NK-92 (cell line): ENCODE results near the gene CSAG2.
"Not testable (repeated sequence)": the region's sequence is repeated elsewhere in the genome, so short reads cannot be mapped to it uniquely, and the experiment has no call there.

ENCODE experiments used
- DNase-seq: peaks from one replicate; lab custom pipeline; 2025; ENCODE audit not compliant: unreplicated experiment; lab: John Stamatoyannopoulos, UW

Gene CSAG2, protein sequence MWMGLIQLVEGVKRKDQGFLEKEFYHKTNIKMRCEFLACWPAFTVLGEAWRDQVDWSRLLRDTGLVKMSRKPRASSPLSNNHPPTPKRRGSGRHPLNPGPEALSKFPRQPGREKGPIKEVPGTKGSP

DNA sequence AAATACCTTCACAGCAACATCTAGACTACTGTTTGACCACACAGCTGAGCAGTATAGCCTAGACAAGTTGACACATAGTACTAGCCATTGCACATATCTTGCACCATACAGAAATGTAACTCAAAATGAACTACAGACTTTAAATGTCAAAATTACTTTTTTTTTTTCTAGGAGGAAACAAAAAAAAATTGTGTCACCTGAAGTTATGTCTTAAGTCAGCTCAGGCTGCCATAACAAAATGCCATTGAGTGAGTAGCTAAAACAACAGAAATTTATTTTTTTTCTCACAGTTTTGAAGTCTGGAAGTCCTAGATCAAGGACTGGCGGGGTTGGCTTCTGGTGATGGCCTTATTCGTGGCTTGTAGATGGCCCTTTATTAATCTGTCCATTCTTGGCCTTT, at the start of gene CSAG2:
TSS of gene CSAG2 (minus strand) at position 101 of the 400 bp plus-strand sequence. CDS start 161 bp downstream, outside the sequence.
- not testable (repeated sequence) for DNase-seq

DNA sequence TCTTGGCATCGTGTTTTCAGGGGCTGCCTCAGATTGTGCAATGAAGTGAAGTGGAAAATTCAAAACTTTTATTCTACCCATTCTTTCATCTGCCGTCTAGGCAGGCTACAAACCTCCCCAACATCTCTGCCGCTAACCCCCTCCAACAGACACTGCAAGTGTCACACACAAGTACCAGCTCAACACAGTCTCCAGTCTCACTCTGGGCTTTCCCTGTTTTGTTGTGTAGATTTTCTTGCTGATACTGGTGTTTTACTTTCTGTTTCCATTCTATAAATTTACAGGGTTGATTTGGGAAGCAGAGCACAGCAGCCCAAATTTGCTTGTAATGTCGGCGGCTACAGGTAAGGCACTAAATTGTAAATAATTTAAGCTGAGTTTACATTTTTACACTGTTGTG, 45.8 kb upstream of the CSAG2 start:
- DNase-seq: not testable (repeated sequence)

DNA sequence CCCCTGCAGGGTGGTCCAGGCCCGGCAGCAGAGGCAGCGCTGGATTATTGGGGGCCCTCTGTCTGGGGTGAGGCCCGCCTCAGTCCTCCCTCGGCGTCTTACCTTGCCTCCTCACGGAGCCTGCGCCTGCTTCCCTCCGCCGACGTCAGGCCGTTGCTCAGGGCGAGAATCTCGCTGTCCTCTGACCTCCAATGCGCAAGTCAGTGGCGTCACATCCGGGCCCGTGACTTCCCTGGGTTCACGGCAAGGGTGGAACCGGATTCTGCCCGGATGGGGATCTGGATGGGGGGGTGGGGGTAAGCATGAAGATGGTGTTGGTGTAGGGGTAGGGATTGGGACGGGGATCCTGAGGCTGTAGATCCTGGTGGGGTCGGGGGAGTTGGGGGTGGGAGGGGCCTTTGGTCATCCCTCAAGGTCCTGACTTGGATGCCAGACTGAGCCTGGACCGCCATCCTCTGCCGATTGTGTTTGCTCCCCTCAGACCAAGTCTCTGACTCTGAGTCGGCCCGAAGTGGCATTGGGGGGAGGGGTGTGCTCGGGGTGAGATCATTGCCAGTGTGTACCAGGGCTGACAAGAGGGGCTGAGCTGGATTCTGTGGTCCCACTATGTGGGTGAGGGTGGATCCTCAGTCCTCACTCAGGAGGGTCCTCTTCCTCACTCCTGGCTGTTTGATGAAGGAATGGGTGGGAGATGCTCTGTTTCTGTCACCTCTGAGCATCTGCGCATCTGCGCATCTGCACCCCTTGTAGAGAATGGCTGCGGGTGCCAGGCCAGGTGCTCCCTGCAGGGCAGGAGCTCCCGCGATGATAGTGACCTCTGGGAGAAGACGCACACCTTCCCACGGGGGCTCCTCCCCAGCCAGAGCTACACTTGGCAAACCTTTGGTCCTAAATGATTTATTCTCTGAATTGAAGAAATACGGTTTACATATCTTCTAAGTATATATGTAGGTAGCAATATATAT, 44.9 kb upstream of the CSAG2 start, which contains the start of gene MAGEA2:
TSS of gene MAGEA2 (minus strand) at position 157 of the 965 bp plus-strand sequence. CDS start 2,479 bp downstream, outside the sequence.
- not testable (repeated sequence) for DNase-seq

DNA sequence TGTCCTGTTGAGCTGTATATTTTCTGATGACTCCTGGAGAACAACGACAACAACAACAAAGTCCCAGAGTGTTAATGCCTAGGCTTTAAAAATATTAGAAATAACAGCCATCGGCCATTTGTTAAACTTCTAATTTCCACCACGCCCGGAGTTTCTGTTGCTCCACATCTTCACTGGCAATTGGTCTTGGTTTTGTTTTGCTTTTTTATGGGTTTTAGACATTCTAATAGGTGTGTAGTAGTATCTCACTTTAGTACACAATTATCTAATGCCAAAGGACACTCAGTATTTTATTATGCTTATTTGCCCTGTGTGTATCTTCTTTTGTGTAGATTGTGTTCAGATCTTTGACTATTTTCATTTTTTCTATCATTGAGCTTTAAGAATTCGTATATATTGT, 29.5 kb upstream of the CSAG2 start:
- no peak for DNase-seq

DNA sequence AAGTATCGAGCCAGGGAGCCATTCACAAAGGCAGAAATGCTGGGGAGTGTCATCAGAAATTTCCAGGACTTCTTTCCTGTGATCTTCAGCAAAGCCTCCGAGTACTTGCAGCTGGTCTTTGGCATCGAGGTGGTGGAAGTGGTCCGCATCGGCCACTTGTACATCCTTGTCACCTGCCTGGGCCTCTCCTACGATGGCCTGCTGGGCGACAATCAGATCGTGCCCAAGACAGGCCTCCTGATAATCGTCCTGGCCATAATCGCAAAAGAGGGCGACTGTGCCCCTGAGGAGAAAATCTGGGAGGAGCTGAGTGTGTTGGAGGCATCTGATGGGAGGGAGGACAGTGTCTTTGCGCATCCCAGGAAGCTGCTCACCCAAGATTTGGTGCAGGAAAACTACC, 27.5 kb upstream of the CSAG2 start:
- not testable (repeated sequence) for DNase-seq

DNA sequence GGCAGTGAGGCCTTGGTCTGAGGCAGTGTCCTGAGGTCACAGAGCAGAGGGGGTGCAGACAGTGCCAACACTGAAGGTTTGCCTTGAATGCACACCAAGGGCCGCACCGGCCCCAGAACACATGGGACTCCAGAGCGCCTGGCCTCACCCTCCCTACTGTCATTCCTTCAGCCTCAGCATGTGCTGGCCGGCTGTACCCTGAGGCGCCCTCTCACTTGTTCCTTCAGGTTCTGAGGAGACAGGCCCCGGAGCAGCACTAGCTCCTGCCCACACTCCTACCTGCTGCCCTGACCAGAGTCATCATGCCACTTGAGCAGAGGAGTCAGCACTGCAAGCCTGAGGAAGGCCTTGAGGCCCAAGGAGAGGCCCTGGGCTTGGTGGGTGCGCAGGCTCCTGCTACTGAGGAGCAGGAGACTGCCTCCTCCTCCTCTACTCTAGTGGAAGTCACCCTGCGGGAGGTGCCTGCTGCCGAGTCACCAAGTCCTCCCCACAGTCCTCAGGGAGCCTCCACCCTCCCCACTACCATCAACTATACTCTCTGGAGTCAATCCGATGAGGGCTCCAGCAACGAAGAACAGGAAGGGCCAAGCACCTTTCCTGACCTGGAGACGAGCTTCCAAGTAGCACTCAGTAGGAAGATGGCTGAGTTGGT, 26.9 kb upstream of the CSAG2 start:
- DNase-seq: no peak

DNA sequence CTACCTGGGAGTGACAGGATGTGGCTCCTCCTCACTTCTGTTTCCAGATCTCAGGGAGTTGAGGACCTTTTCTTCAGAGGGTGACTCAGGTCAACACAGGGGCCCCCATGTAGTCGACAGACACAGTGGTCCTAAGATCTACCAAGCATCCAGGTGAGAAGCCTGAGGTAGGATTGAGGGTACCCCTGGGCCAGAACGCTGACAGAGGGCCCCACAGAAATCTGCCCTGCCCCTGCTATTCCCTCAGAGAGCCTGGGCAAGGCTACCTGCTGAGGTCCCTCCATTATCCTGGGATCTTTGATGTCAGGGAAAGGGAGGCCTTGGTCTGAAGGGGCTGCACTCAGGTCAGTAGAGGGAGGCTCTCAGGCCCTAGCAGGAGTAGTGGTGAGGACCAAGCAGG, 26.0 kb upstream of the CSAG2 start:
- DNase-seq: no peak

DNA sequence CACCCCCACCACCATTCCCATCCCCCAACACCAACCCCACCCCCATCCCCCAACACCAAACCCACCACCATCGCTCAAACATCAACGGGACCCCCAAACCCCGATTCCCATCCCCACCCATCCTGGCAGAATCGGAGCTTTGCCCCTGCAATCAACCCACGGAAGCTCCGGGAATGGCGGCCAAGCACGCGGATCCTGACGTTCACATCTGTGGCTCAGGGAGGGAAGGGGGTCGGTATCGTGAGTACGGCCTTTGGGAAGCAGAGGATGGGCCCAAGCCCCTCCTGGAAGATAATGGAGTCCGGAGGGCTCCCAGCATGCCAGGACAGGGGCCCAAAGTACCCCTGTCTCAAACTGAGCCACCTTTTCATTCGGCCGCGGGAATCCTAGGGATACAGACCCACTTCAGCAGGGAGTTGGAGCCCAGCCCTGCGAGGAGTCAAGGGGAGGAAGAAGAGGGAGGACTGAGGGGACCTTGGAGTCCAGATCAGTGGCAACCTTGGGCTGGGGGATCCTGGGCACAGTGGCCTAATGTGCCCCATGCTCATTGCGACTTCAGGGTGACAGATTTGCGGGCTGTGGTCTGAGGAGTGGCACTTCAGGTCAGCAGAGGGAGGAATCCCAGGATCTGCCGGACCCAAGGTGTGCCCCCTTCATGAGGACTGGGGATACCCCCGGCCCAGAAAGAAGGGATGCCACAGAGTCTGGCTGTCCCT, 25.2 kb upstream of the CSAG2 start:
- DNase-seq: not testable (repeated sequence)

DNA sequence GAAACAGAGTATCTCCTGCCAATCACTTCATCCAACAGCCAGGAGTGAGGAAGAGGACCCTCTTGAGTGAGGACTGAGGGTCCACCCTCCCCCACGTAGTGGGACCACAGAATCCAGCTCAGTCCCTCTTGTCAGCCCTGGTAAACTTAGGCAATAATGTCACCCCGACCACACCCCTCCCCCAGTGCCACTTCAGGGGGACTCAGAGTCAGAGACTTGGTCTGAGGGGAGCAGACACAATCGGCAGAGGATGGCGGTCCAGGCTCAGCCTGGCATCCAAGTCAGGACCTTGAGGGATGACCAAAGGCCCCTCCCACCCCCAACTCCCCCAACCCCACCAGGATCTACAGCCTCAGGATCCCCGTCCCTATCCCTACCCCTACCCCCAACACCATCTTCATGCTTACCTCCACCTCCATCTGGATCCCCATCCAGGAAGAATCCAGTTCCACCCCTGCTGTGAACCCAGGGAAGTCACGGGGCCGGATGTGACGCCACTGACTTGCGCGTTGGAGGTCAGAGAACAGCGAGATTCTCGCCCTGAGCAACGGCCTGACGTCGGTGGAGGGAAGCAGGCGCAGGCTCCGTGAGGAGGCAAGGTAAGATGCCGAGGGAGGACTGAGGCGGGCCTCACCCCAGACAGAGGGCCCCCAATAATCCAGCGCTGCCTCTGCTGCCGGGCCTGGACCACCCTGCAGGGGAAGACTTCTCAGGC, 24.3 kb upstream of the CSAG2 start, which contains the start of the genes CSAG1 and MAGEA12:
TSS of gene CSAG1 (minus strand) at position 461 of the 715 bp plus-strand sequence. CDS start 1,261 bp downstream, outside the sequence.
TSS of gene MAGEA12 (plus strand) at position 497 of the 715 bp plus-strand sequence. CDS start 2,405 bp downstream, outside the sequence.
- DNase-seq: no peak

DNA sequence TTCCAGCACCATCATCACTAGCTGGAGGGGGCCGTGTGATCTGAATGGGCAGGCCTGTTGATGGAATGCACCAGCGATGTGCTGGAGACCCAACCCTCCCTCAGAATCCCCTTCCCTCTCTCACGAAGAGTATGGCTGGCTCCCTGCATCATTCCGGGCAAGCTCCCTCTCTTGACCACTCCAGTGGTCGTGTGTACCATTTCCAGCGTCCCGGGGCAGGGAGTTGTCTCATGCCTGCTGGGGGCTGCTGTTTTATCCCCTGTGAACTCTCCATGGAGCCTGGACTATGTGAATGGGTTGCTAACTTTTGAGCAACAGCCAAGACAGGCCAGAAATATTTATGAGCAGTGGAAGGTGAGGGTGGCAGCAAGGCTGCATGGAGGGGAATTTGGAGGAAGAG, 16.3 kb upstream of the CSAG2 start:
- DNase-seq: no peak

DNA sequence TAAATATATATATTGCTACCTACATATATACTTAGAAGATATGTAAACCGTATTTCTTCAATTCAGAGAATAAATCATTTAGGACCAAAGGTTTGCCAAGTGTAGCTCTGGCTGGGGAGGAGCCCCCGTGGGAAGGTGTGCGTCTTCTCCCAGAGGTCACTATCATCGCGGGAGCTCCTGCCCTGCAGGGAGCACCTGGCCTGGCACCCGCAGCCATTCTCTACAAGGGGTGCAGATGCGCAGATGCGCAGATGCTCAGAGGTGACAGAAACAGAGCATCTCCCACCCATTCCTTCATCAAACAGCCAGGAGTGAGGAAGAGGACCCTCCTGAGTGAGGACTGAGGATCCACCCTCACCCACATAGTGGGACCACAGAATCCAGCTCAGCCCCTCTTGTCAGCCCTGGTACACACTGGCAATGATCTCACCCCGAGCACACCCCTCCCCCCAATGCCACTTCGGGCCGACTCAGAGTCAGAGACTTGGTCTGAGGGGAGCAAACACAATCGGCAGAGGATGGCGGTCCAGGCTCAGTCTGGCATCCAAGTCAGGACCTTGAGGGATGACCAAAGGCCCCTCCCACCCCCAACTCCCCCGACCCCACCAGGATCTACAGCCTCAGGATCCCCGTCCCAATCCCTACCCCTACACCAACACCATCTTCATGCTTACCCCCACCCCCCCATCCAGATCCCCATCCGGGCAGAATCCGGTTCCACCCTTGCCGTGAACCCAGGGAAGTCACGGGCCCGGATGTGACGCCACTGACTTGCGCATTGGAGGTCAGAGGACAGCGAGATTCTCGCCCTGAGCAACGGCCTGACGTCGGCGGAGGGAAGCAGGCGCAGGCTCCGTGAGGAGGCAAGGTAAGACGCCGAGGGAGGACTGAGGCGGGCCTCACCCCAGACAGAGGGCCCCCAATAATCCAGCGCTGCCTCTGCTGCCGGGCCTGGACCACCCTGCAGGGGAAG, 5.0 kb upstream of the CSAG2 start, which contains the start of gene MAGEA2B:
TSS of gene MAGEA2B (plus strand) at position 814 of the 973 bp plus-strand sequence. CDS start 2,479 bp downstream, outside the sequence.
- DNase-seq: not testable (repeated sequence)

DNA sequence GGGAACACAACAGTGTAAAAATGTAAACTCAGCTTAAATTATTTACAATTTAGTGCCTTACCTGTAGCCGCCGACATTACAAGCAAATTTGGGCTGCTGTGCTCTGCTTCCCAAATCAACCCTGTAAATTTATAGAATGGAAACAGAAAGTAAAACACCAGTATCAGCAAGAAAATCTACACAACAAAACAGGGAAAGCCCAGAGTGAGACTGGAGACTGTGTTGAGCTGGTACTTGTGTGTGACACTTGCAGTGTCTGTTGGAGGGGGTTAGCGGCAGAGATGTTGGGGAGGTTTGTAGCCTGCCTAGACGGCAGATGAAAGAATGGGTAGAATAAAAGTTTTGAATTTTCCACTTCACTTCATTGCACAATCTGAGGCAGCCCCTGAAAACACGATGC, 4.1 kb upstream of the CSAG2 start:
- DNase-seq: not testable (repeated sequence)

DNA sequence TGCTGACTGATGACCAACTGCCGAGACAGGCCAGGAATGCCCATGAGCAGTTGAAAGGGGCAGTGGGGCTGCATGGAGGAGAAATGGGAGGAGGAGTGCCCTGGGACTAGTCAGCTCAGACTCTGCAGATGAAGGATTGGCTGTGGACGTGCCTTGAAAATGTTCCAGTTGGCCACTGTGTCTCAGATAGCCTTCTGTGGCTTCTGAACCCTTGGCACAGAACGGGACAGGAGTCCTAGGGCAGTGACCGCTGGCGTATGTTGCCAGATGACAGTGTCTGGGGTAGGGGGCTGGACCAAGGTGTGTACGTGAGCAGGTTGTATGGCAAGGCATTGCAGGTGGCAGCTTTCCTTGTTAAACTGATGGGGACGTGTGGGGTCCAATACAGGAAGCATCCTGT, 2.6 kb downstream of the CSAG2 start:
- not testable (repeated sequence) for DNase-seq

DNA sequence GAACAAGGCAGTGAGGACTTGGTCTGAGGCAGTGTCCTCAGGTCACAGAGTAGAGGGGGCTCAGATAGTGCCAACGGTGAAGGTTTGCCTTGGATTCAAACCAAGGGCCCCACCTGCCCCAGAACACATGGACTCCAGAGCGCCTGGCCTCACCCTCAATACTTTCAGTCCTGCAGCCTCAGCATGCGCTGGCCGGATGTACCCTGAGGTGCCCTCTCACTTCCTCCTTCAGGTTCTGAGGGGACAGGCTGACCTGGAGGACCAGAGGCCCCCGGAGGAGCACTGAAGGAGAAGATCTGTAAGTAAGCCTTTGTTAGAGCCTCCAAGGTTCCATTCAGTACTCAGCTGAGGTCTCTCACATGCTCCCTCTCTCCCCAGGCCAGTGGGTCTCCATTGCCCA, 8.7 kb downstream of the CSAG2 start:
- DNase-seq: not testable (repeated sequence)

DNA sequence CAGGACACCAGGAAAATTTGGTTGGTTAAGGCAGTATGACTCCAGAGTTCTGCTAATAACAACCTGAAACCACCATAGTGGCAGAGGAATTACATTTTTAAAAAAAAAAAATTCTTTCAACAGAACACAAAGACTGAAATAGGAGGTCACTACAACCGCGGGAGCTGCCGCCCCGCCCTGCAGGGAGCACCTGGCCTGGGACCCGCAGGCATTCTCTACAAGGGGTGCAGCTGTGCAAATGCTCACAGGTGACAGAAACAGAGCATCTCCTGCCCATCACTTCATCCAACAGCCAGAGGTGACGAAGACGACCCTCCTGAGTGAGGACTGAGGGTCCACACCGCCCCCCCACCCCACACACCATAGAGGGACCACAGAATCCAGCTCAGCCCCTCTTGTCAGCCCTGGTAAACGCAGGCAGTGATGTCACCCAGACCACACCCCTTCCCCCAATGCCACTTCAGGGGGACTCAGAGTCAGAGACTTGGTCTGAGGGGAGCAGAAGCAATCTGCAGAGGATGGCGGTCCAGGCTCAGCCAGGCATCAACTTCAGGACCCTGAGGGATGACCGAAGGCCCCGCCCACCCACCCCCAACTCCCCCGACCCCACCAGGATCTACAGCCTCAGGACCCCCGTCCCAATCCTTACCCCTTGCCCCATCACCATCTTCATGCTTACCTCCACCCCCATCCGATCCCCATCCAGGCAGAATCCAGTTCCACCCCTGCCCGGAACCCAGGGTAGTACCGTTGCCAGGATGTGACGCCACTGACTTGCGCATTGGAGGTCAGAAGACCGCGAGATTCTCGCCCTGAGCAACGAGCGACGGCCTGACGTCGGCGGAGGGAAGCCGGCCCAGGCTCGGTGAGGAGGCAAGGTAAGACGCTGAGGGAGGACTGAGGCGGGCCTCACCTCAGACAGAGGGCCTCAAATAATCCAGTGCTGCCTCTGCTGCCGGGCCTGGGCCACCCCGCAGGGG, 10.8 kb downstream of the CSAG2 start, which contains the start of gene MAGEA3:
TSS of gene MAGEA3 (plus strand) at position 843 of the 980 bp plus-strand sequence. CDS start 2,039 bp downstream, outside the sequence.
- DNase-seq: not testable (repeated sequence)

DNA sequence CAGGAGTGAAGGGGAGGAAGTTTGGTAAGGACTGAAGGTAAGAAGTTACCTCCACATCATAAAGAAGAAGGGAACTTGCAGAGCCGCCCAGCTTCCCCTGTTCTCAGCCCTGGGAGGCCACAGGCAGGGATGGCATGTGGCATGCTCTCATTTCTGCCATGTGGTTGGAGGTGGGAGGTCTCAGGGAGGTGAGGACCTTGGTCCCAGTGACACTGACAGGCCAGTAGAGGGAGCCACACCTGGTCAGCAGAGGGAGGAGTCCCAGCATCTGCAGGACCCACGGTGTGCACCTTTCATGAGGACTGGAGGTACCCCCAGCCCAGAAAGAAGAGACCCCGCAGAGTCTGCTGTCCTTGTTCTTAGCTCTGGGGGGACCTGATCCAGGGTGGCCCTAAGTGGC, 28.1 kb downstream of the CSAG2 start:
- DNase-seq: not testable (repeated sequence)

DNA sequence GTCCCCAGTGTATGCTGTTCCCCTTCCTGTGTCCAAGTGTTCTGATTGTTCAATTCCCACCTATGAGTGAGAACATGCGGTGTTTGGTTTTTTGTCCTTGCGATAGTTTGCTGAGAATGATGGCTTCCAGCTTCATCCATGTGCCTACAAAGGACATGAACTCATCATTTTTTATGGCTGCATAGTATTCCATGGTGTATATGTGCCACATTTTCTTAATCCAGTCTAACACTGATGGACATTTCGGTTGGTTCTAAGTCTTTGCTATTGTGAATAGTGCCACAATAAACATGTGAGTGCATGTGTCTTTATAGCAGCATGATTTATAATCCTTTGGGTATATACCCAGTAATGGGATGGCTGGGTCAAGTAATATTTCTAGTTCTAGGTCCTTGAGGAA, 34.4 kb downstream of the CSAG2 start:
- not testable (repeated sequence) for DNase-seq
